Measurements from ENCODE around the gene DLEC1.
"Not testable (repeated sequence)": the region's sequence is repeated elsewhere in the genome, so short reads cannot be mapped to it uniquely, and the experiment has no call there.

Gene DLEC1

DNA sequence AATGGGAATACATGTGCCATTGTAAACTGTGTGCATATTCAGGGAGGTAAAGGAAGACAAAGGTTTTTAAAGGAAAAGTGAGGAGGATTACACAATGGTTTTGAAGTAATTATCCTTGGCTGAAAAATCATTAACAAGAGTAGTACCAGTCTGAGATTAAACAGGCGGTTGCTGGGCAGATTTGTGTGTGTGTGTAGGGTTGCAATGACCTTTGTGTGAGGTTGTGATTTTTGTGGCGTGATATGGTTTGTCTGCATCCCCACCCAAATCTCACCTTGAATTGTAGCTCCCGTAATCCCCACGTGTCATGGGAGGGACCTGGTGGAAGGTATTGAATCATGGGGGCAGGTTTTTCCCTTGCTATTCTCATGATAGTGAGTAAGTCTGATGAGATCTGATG is 7.0 kb downstream of the DLEC1 start:
- no peaks in the 10 kb centered on the region for H3K36me3 Mint-ChIP-seq (ENCODE audit: low read depth)
- H3K27me3 Mint-ChIP-seq (ENCODE audit: low read depth, poor library complexity) = peaks cover 62% of the 10 kb centered on the region
- no peak overlapping the region for H3K4me3 Mint-ChIP-seq
- TF ChIP-seq, protein P1, sequence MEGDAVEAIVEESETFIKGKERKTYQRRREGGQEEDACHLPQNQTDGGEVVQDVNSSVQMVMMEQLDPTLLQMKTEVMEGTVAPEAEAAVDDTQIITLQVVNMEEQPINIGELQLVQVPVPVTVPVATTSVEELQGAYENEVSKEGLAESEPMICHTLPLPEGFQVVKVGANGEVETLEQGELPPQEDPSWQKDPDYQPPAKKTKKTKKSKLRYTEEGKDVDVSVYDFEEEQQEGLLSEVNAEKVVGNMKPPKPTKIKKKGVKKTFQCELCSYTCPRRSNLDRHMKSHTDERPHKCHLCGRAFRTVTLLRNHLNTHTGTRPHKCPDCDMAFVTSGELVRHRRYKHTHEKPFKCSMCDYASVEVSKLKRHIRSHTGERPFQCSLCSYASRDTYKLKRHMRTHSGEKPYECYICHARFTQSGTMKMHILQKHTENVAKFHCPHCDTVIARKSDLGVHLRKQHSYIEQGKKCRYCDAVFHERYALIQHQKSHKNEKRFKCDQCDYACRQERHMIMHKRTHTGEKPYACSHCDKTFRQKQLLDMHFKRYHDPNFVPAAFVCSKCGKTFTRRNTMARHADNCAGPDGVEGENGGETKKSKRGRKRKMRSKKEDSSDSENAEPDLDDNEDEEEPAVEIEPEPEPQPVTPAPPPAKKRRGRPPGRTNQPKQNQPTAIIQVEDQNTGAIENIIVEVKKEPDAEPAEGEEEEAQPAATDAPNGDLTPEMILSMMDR (IDR thresholded peaks at IDR 0.05) = no peak
- peaks cover 3% of the 10 kb centered on the region for H3K9me3 Mint-ChIP-seq
- DNase-seq = no peak
- no peak overlapping the region for H3K27ac Mint-ChIP-seq
- H3K4me1 Mint-ChIP-seq = peaks cover 6% of the 10 kb centered on the region

DNA sequence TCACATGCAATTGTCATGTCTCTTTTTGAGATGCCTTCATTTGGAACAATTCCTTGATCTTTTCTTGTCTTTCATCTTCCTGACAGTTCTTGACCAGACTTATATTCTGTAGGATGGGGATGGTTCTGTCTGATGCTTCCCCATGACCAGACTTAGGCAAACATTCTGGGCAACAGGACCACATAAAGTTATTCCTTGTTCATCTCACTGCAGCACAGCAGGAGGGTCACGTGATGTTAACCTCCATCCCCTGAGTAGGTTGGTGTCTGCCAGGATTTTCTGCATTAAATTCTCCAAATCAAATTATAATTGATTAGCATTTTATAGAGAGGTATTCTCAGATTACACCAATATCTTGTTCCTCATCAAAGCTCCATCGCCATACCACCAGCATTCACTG is 7.8 kb downstream of the DLEC1 start:
- Mint-ChIP-seq H3K27me3 (ENCODE audit: low read depth, poor library complexity) (peaks cover 61% of the 10 kb centered on the region), H3K9me3 (peaks cover 9% of the 10 kb centered on the region), H3K27ac (no peak overlapping the region), H3K36me3 (ENCODE audit: low read depth) (peaks cover 4% of the 10 kb centered on the region), H3K4me1 (peaks cover 6% of the 10 kb centered on the region), H3K4me3 (no peak overlapping the region)
- no peak for DNase-seq
- TF ChIP-seq, protein P1 (IDR thresholded peaks at IDR 0.05) = no peak

DNA sequence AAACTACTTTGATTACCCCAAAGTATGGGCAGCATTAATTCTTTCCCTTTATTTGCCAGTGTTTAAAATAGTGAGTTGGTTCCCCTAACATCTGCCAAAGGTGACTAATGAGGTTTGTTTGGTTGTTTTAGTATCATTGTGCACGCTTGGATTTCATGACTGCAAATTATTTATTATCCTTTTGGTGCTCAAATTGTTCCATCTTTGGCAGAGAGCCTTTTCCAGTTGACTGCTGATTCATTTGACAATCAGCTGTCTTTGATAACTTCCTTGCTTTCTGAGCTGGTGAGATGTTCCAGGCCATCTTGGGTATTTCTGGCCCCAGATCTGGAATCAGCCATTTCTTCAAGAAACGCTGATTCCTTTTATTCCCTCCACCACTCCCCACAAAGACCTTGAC is 8.9 kb downstream of the DLEC1 start:
- Mint-ChIP-seq H3K36me3 (ENCODE audit: low read depth) (peaks cover 9% of the 10 kb centered on the region), H3K27ac (no peak overlapping the region), H3K9me3 (peaks cover 16% of the 10 kb centered on the region), H3K4me1 (peaks cover 6% of the 10 kb centered on the region), H3K4me3 (no peak overlapping the region), H3K27me3 (ENCODE audit: low read depth, poor library complexity) (peaks cover 53% of the 10 kb centered on the region)
- no peak for DNase-seq
- TF ChIP-seq, protein P1 (IDR thresholded peaks at IDR 0.05) = no peak

DNA sequence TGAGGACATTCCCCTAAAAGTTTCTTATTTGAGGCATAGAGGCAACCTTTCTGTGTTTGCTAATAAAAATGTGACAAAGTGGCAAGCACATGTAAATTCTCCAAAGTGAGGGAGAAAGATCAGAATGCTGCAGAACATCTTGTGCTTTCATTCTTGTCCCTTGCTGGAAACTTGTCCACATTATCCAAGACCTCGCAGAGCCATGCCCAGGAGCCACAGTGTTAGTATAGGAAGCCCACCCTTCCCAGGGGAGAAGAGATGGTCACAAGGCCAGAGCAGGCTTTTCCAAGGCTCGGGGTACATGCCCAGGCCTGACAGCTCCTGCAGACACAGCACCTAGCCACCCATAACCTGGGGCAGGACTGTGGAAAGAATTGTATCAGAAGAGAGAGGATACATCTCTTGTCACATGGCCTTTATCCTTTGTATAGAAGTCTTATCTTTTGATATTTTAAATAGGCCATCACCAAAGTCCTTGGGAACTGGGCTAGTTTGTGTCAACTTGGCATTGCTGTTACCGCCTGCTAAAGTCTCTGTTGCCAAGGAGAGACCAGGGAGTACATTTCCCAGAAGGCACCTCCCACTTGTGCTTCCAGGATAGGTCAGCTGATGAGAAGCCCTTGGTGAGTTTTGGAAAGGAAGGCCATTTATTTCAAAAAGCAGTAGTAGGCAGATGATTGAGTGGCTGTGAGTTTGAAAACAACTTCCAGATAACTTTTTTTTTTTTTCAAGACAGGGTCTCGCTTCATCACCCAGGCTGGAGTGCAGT is 10.5 kb downstream of the DLEC1 start:
- Mint-ChIP-seq H3K36me3 (ENCODE audit: low read depth) (peaks cover 9% of the 10 kb centered on the region), H3K9me3 (peaks cover 25% of the 10 kb centered on the region), H3K27me3 (ENCODE audit: low read depth, poor library complexity) (peaks cover 39% of the 10 kb centered on the region), H3K4me3 (no peak overlapping the region), H3K4me1 (peaks cover 6% of the 10 kb centered on the region), H3K27ac (no peak overlapping the region)
- DNase-seq = no peak
- TF ChIP-seq, protein P1 (IDR thresholded peaks at IDR 0.05) = no peak

DNA sequence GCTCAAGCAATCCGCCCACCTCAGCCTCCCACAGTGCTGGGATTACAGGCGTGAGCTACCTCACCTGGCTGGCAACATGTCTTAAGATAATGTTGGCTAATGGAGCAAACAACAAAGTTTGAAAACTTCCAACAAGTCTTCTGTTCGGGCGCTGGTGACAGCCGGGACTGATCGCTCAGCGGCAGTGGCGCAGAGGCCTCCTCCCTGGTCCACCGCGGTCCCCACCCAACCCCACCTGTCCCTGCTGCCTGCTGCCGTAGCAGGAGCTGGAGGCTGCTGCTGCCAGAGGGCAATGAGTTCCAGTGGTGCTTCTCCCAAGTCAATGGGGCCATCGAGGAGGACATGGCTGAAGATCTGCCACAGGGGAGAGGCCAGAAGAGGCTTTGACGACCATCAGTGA is 12.1 kb downstream of the DLEC1 start:
- no peak overlapping the region for H3K27ac Mint-ChIP-seq
- TF ChIP-seq, protein P1 (IDR thresholded peaks at IDR 0.05) = no peak
- peaks cover 9% of the 10 kb centered on the region for H3K36me3 Mint-ChIP-seq (ENCODE audit: low read depth)
- peaks cover 32% of the 10 kb centered on the region for H3K27me3 Mint-ChIP-seq (ENCODE audit: low read depth, poor library complexity)
- H3K4me1 Mint-ChIP-seq = peaks cover 12% of the 10 kb centered on the region
- H3K4me3 Mint-ChIP-seq = no peak overlapping the region
- peaks cover 25% of the 10 kb centered on the region for H3K9me3 Mint-ChIP-seq
- DNase-seq = no peak

DNA sequence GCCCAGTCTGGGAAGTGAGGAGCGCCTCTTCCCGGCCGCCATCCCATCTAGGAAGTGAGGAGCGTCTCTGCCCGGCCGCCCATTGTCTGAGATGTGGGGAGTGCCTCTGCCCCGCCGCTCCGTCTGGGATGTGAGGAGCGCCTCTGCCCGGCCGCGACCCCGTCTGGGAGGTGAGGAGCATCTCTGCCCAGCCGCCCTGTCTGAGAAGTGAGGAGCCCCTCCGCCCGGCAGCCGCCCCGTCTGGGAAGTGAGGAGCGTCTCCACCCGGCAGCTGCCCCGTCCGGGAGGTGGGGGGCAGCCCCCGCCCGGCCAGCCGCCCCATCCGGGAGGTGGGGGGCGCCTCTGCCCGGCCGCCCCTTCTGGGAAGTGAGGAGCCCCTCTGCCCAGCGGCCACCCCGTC is 14.3 kb downstream of the DLEC1 start:
- Mint-ChIP-seq H3K27me3 (ENCODE audit: low read depth, poor library complexity) (peaks cover 29% of the 10 kb centered on the region), H3K4me1 (peaks cover 12% of the 10 kb centered on the region), H3K9me3 (peaks cover 25% of the 10 kb centered on the region)
- not testable (repeated sequence) for H3K4me3 Mint-ChIP-seq; H3K27ac Mint-ChIP-seq; H3K36me3 Mint-ChIP-seq (ENCODE audit: low read depth); DNase-seq

DNA sequence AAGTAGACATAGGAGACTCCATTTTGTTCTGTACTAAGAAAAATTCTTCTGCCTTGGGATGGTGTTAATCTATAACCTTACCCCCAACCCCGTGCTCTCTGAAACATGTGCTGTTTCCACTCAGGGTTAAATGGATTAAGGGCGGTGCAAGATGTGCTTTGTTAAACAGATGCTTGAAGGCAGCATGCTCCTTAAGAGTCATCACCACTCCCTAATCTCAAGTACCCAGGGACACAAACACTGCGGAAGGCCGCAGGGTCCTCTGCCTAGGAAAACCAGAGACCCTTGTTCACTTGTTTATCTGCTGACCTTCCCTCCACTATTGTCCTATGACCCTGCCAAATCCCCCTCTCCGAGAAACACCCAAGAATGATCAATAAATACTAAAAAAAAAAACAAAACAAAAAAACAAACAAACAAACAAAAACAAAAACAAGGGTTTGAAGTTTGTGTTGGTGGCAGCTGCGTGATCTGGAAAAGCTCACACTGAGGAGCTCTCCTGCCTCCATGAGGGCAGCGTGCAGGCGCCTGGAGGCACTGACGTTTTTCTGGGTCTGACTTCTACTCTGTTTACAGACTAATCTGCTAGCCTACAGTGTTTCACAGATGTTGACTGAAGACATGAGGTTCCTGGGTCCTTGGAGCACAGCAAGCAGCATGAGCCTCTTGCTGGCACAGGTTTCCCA is 14.9 kb downstream of the DLEC1 start:
- not testable (repeated sequence) for H3K4me3 Mint-ChIP-seq
- H3K4me1 Mint-ChIP-seq = peaks cover 12% of the 10 kb centered on the region

More for the DNA sequence above, 14.9 kb downstream of the DLEC1 start:
- not testable (repeated sequence) for H3K27ac Mint-ChIP-seq; DNase-seq; H3K36me3 Mint-ChIP-seq (ENCODE audit: low read depth)
- H3K9me3 Mint-ChIP-seq = peaks cover 25% of the 10 kb centered on the region
- peaks cover 29% of the 10 kb centered on the region for H3K27me3 Mint-ChIP-seq (ENCODE audit: low read depth, poor library complexity)

All from nephron progenitor cell (in vitro differentiated cells).